A673 (cell line): ENCODE results near the gene MOK.

Experiments used
- CTCF ChIP-seq: fragments of 300-800, 200-600 bp; sonication (generic); conservative IDR thresholded peaks from 2 replicates; pipeline ENCODE4 v1.5.1; 2017; ENCODE audit warnings: low read depth, mild to moderate bottlenecking, antibody characterized with exemption, low read length, moderate library complexity, mixed read lengths
- EZH2 ChIP-seq: fragments of 200-600 bp; sonication (generic); IDR thresholded peaks from 2 replicates; pipeline ENCODE4 v1.6.1; 2017; ENCODE audit warnings: borderline replicate concordance, low read depth, mild to moderate bottlenecking, mixed read lengths, antibody characterized with exemption, low read length; ENCODE audit not compliant: poor library complexity, severe bottlenecking

GRCh38 chr14:102184316-102185035, 120.5 kb downstream of the MOK start:
- TF ChIP-seq CTCF (no peak), EZH2 (no peak)
